Panc1 (cell line): ENCODE results near the gene MYH1. TPM values are rescaled to one million over a fixed set of nuclear protein-coding genes. Genes with fewer than 3 reads are reported as not detected.

ENCODE experiments used
- ATAC-seq: fragments of 200-7000 bp; cut with Tn5 transposase; 2 replicates; pipeline ENCODE4 v1.9.1; 2020; ENCODE audit warnings: mild to moderate bottlenecking, moderate library complexity
- BruUV-seq: library from RNA; stranded (reverse); fragments of 400-500 nt; replicated peaks from 2 replicates; lab custom pipeline; 2021; lab: Mats Ljungman, UMichigan
- CTCF ChIA-PET: fragments of 300-600 bp; sonication (Branson Sonifier 250); formaldehyde crosslinking; loops from one replicate; lab custom pipeline; 2022; ENCODE audit warnings: antibody characterized with exemption; lab: Charles Lee
- POLR2A ChIA-PET: fragments of 300-600 bp; sonication (Branson Sonifier 250); formaldehyde crosslinking; loops from one replicate; lab custom pipeline; 2022; ENCODE audit warnings: antibody characterized with exemption; lab: Charles Lee
- DNase-seq: peaks from one replicate; pipeline ENCODE4 v3.0.0-alpha.2; 2010; ENCODE audit warnings: low read depth, low spot score
- H3K27ac ChIP-seq: 2 replicates; pipeline ENCODE4 v1.5.1; 2011; ENCODE audit warnings: mild to moderate bottlenecking, low read length, inconsistent platforms
- H3K27me3 ChIP-seq: fragments of 200-500 bp; sonication (Bioruptor generic); 2 replicates; pipeline ENCODE4 v1.6.0; 2014; ENCODE audit warnings: low read length, inconsistent platforms; ENCODE audit not compliant: control insufficient read depth, insufficient read depth
- H3K36me3 ChIP-seq: fragments of 200-500 bp; sonication (Bioruptor generic); 2 replicates; pipeline ENCODE4 v1.5.1; 2014; ENCODE audit warnings: inconsistent platforms, mild to moderate bottlenecking, low read length, moderate library complexity; ENCODE audit not compliant: control insufficient read depth, insufficient read depth
- H3K4me1 ChIP-seq: 2 replicates; pipeline ENCODE4 v1.5.1; 2011; ENCODE audit warnings: inconsistent platforms, mild to moderate bottlenecking, low read length, moderate library complexity; ENCODE audit not compliant: control insufficient read depth, insufficient read depth
- H3K4me3 ChIP-seq, 2 experiments: 2 replicates each; pipeline ENCODE4 v1.5.1; 2011 to 2012; ENCODE audit warnings: low read depth in 2 of 2, low read length in 2 of 2, mild to moderate bottlenecking in 2 of 2, inconsistent platforms in 1 of 2, moderate library complexity in 1 of 2
- H3K9me3 ChIP-seq: fragments of 200-500 bp; sonication (Bioruptor generic); 2 replicates; pipeline ENCODE4 v1.5.1; 2014; ENCODE audit warnings: low read depth, mild to moderate bottlenecking, inconsistent platforms, low read length, moderate library complexity; ENCODE audit not compliant: control insufficient read depth, insufficient read depth
- POLR2AphosphoS5 ChIP-seq: IDR thresholded peaks from 2 replicates; pipeline ENCODE4 v1.6.1; 2012; ENCODE audit warnings: mild to moderate bottlenecking, low read depth, low read length, moderate library complexity
- SIN3A ChIP-seq: IDR thresholded peaks from 2 replicates; pipeline ENCODE4 v1.6.1; 2012; ENCODE audit warnings: low read depth, mild to moderate bottlenecking, low read length, moderate library complexity, borderline replicate concordance; ENCODE audit not compliant: insufficient read depth
- TCF7L2 ChIP-seq: IDR thresholded peaks from 2 replicates; pipeline ENCODE4 v1.6.1; 2011; ENCODE audit warnings: mild to moderate bottlenecking, low read depth, low read length, inconsistent platforms
- in situ Hi-C: cut with HindIII; loops from 2 replicates; pipeline ENCODE4 v1.10.0; 2016; ENCODE audit warnings: low sequenced_read_pairs, low pct_unique_long_range_greater_than_20kb
- intact Hi-C: fragments of 100-400 bp; cut with micrococcal nuclease; formaldehyde crosslinking; loops from one replicate; pipeline ENCODE4 v1.10.0; 2022; ENCODE audit not compliant: unreplicated experiment
- total RNA-seq: library from RNA; stranded (reverse); gene quantifications from one replicate; pipeline ENCODE4 v1.2.1, GENCODE V29; 2021; ENCODE audit not compliant: unreplicated experiment
- TF ChIP-seq, protein P1 (sequence below): fragments of 450-650 bp; IDR thresholded peaks from 2 replicates; pipeline ENCODE4 v1.5.1; 2017; ENCODE audit warnings: mild to moderate bottlenecking
- TF ChIP-seq, protein P2 (sequence below), 2 experiments: IDR thresholded peaks; 2 replicates each; pipeline ENCODE4 v1.6.1; 2011 to 2012; ENCODE audit warnings: low read depth in 2 of 2, control low read depth in 1 of 2, low read length in 1 of 2, mild to moderate bottlenecking in 1 of 2, moderate library complexity in 1 of 2; ENCODE audit not compliant: insufficient read depth in 1 of 2

MYH1 gene
- total RNA-seq, 1 experiment from 2014 or later, result not detected

DNA sequence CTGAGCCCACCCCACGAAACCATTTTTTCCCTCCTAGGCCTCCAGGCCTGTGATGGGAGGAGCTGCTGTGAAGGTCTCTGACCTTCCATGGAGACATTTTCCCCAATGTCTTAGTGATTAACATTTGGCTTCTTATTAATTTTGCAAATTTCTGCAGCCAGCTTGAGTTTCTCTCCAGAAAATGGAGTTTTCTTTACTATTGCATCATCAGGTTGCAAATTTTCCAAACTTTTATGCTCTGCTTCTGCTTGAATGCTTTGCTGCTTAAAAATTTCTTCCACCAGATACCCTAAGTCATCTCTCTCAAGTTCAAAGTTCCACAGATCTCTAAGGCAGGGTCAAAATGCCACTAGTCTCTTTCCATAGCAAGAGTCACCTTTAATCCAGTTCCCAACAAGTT, 36.1 kb downstream of the MYH1 start:
- BruUV-seq, result no TSS peak
- DNase-seq (no peak), ATAC-seq (no peak)
- Histone ChIP-seq H3K4me3 (no peak overlapping the region), H3K27me3 (no peaks in the 10 kb centered on the region), H3K9me3 (no peaks in the 10 kb centered on the region), H3K4me1 (no peaks in the 10 kb centered on the region), H3K36me3 (no peaks in the 10 kb centered on the region), H3K27ac (no peak overlapping the region)
- POLR2A ChIA-PET, result no interaction called here
- in situ Hi-C loops (no loop called here), intact Hi-C loops (no loop called here)
- CTCF ChIA-PET, result no interaction called here
- TF ChIP-seq POLR2AphosphoS5 (no peak), TCF7L2 (no peak), SIN3A (no peak)
- TF ChIP-seq, protein P1, sequence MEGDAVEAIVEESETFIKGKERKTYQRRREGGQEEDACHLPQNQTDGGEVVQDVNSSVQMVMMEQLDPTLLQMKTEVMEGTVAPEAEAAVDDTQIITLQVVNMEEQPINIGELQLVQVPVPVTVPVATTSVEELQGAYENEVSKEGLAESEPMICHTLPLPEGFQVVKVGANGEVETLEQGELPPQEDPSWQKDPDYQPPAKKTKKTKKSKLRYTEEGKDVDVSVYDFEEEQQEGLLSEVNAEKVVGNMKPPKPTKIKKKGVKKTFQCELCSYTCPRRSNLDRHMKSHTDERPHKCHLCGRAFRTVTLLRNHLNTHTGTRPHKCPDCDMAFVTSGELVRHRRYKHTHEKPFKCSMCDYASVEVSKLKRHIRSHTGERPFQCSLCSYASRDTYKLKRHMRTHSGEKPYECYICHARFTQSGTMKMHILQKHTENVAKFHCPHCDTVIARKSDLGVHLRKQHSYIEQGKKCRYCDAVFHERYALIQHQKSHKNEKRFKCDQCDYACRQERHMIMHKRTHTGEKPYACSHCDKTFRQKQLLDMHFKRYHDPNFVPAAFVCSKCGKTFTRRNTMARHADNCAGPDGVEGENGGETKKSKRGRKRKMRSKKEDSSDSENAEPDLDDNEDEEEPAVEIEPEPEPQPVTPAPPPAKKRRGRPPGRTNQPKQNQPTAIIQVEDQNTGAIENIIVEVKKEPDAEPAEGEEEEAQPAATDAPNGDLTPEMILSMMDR, result no peak
- TF ChIP-seq, protein P2, sequence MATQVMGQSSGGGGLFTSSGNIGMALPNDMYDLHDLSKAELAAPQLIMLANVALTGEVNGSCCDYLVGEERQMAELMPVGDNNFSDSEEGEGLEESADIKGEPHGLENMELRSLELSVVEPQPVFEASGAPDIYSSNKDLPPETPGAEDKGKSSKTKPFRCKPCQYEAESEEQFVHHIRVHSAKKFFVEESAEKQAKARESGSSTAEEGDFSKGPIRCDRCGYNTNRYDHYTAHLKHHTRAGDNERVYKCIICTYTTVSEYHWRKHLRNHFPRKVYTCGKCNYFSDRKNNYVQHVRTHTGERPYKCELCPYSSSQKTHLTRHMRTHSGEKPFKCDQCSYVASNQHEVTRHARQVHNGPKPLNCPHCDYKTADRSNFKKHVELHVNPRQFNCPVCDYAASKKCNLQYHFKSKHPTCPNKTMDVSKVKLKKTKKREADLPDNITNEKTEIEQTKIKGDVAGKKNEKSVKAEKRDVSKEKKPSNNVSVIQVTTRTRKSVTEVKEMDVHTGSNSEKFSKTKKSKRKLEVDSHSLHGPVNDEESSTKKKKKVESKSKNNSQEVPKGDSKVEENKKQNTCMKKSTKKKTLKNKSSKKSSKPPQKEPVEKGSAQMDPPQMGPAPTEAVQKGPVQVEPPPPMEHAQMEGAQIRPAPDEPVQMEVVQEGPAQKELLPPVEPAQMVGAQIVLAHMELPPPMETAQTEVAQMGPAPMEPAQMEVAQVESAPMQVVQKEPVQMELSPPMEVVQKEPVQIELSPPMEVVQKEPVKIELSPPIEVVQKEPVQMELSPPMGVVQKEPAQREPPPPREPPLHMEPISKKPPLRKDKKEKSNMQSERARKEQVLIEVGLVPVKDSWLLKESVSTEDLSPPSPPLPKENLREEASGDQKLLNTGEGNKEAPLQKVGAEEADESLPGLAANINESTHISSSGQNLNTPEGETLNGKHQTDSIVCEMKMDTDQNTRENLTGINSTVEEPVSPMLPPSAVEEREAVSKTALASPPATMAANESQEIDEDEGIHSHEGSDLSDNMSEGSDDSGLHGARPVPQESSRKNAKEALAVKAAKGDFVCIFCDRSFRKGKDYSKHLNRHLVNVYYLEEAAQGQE (IDR thresholded peaks at IDR 0.05; ENCODE audit: insufficient read depth in 1 of 2, low read depth in 2 of 2, low read length in 1 of 2), result no peak

DNA sequence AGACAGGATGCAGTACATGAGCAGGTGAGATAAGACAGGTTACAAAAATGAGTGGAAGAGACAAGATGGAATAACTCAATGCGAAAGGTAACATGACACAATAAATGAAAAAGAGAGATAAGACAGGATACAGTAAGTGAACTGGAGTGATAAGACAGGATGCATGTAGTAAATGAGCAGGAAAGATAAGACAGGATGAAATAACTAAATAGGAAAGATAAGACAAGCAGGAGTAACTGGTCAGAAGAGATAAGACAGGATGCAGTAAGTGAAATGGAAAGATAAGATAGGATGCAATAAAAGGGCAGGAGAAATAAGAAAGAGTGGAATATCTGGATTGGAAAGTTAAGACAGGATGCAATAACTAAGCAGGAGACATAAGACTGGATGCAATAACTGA, 40.6 kb downstream of the MYH1 start:
- Histone ChIP-seq H3K27ac (no peak overlapping the region), H3K4me1 (no peaks in the 10 kb centered on the region), H3K4me3 (no peak overlapping the region), H3K36me3 (no peaks in the 10 kb centered on the region), H3K27me3 (no peaks in the 10 kb centered on the region), H3K9me3 (no peaks in the 10 kb centered on the region)
- in situ Hi-C loops (no loop called here), intact Hi-C loops (no loop called here)
- no TSS peak for BruUV-seq
- TF ChIP-seq, protein P1, result no peak
- TF ChIP-seq POLR2AphosphoS5 (no peak), TCF7L2 (no peak), SIN3A (no peak)
- TF ChIP-seq, protein P2 (IDR thresholded peaks at IDR 0.05; ENCODE audit: insufficient read depth in 1 of 2, low read depth in 2 of 2, low read length in 1 of 2), result no peak
- no peak for DNase-seq
- POLR2A ChIA-PET, result no interaction called here
- CTCF ChIA-PET, result no interaction called here
- no peak for ATAC-seq
